ENCODE results near the gene MPV17L. TPM values are rescaled to one million over a fixed set of nuclear protein-coding genes. Genes with fewer than 3 reads are reported as not detected.
"Not testable (repeated sequence)": the region's sequence is repeated elsewhere in the genome, so short reads cannot be mapped to it uniquely, and the experiment has no call there.

The MPV17L gene
- total RNA-seq, 4 donors from 2014 or later: 7.9 to 13.7 (median 11.3) TPM

DNA sequence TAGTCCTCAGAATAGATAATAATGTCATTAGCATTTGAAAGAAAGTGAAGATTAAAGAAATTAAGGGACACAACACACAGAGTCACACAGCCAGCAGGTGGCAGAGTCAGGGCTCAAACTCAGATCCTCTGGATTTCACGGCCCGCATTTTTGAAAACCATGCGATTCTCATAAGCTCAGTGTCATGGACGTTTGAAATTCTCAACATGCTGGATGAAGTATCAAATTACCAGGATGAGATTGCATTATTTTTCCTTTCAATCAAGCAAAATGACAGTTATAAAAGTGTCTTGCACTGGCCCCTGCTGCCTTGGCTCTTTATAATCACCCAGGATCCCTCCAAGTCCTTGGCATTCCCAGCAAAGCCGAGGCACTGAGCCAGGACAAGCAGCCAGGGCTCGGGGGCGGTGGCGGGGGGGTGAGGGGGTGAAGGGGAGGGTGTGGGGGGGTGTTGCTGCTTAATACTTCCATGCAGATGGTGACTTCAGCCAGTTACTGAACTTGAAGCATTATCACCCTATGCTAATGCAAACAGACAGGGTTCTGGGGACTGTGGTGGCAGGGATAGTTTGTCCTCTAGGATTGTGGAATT lies 32.2 kb downstream of the MPV17L start:
- Histone ChIP-seq H3K27ac (peak overlapping the region in 3 of 4 donors; percentile 34 to 66 (median 57)), H3K4me1 (peaks cover 0 to 14% (median 0%) of the 10 kb centered on the region in 3 donors), H3K4me3 (peak overlapping the region; percentile 2 to 16), H3K27me3 (no peaks in the 10 kb centered on the region), H3K36me3 (no peaks in the 10 kb centered on the region), H3K9me3 (no peaks in the 10 kb centered on the region)
- TF ChIP-seq POLR2A (IDR thresholded peaks at IDR 0.05): no peak
- TF ChIP-seq, protein P1, sequence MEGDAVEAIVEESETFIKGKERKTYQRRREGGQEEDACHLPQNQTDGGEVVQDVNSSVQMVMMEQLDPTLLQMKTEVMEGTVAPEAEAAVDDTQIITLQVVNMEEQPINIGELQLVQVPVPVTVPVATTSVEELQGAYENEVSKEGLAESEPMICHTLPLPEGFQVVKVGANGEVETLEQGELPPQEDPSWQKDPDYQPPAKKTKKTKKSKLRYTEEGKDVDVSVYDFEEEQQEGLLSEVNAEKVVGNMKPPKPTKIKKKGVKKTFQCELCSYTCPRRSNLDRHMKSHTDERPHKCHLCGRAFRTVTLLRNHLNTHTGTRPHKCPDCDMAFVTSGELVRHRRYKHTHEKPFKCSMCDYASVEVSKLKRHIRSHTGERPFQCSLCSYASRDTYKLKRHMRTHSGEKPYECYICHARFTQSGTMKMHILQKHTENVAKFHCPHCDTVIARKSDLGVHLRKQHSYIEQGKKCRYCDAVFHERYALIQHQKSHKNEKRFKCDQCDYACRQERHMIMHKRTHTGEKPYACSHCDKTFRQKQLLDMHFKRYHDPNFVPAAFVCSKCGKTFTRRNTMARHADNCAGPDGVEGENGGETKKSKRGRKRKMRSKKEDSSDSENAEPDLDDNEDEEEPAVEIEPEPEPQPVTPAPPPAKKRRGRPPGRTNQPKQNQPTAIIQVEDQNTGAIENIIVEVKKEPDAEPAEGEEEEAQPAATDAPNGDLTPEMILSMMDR (IDR thresholded peaks at IDR 0.05): peak; percentile 57 to 81 (median 75)
- peak; percentile 70 for TF ChIP-seq POLR2AphosphoS5 (IDR thresholded peaks at IDR 0.05)
- TF ChIP-seq EP300 (IDR thresholded peaks at IDR 0.05): no peak
- WGBS, 2 donors (ENCODE audit: low coverage in 1 of 2): 0 to 4% methylated on average over 3 to 8 of the region's 8 CpGs
- peak; percentile 87 for ATAC-seq

DNA sequence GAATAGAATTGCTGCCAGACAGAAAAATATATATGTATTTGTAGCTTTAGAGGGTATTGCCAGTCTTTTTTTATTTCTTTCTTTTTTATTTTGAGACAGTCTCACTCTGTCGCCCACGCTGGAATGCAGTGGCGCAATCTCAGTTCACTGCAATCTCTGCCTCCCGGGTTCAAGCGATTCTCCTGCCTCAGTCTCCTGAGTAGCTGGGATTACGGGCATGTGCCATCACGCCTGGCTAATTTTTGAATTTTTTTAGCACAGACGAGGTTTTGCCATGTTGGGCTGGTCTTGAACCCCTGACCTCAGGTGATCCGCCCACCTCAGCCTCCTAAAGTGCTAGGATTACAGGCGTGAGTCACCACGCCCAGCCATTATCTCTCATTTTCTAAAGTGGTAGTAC lies 35.3 kb downstream of the MPV17L start:
- peaks cover 0 to 33% (median 0%) of the 10 kb centered on the region in 3 donors for H3K4me1 ChIP-seq
- not testable (repeated sequence) for ATAC-seq, H3K4me3 ChIP-seq, H3K27me3 ChIP-seq, H3K36me3 ChIP-seq, H3K9me3 ChIP-seq, H3K27ac ChIP-seq
- 77 to 87% methylated on average over 8 to 11 of the region's 11 CpGs for WGBS, 2 donors (ENCODE audit: low coverage in 1 of 2)

DNA sequence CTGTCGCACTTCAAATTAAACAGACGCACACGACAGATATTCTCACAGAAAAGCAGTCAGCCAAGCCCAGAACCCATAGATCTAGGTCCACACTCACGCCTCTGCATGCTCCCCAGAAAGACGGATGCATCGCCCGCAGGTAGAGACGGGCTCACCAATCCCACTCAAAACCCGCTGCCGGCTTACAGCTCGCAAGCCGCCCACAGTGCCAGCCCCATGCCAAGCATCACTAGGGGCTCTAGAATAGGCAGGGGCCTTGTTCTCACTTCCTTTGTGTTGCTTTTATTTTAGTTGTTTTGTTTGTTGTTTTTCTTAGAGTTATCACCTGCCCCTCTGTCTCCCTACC lies 38.5 kb downstream of the MPV17L start:
- H3K4me1 ChIP-seq: peaks cover 0 to 31% (median 0%) of the 10 kb centered on the region in 3 donors
- no peaks in the 10 kb centered on the region for H3K9me3 ChIP-seq
- ATAC-seq: peak; percentile 44
- TF ChIP-seq POLR2AphosphoS5 (IDR thresholded peaks at IDR 0.05): no peak
- TF ChIP-seq, protein P1 (IDR thresholded peaks at IDR 0.05): no peak
- TF ChIP-seq POLR2A (IDR thresholded peaks at IDR 0.05): no peak
- TF ChIP-seq EP300 (IDR thresholded peaks at IDR 0.05): no peak
- H3K27ac ChIP-seq: peak overlapping the region in 3 of 4 donors; percentile 84 to 92 (median 87)
- H3K36me3 ChIP-seq: no peaks in the 10 kb centered on the region
- peak overlapping the region; percentile 57 to 89 for H3K4me3 ChIP-seq
- H3K27me3 ChIP-seq: no peaks in the 10 kb centered on the region
- 44 to 60% methylated on average over 1 to 6 of the region's 12 CpGs for WGBS, 2 donors (ENCODE audit: low coverage in 1 of 2)

DNA sequence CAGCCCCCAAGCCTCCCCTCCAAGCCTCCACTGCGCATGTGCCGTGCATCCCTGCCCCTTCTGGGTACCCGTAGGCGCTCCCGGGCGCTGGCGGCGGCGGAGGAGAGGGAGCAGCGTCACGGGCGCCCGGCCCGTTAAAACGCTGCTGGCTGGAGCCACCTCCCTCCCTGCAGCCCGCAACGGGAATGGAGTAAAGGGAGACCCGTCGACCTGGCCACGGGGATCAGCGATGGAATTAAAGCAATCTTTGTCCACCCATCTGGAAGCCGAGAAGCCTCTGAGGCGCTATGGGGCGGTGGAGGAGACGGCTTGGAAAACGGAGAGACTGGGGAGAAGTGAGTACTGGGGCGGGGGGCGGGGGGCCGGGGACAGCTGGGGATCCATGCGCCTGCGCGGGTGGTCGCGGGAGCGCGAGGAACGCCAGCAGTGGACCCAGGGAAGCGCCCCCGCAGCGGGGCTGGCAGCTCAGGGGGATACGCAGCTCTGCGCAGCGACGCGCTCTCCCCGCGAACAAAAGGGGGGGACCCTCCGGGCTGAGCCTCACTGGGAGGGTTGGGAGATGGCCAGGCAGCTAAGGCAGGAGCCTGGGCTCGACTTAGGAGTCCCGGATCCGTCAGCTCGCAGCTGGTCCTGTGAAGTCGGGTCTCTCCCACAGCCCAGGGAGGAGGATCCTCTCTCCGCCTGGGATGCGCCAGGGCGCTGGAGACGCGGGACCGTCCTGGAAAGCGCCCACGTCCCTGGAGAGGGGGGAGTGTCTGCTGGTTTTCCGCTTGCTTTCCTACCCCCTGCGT lies 39.1 kb downstream of the MPV17L start, which contains the start of gene BMERB1:
Gene BMERB1, plus strand, starts transcription at position 164 of the 791 bp plus-strand sequence. Its CDS starts 66 bp downstream, at position 230.
- Histone ChIP-seq H3K4me3 (peak within 1 kb of the TSS; percentile 57 to 89), H3K9me3 (no peaks in the 10 kb centered on the region), H3K4me1 (peaks cover 0 to 37% (median 0%) of the 10 kb centered on the region in 3 donors), H3K36me3 (no peaks in the 10 kb centered on the region), H3K27me3 (no peaks in the 10 kb centered on the region), H3K27ac (peak within 1 kb of the TSS; percentile 36 to 92 (median 86))
- WGBS, 2 donors (ENCODE audit: low coverage in 1 of 2): 0% methylated on average over 2 to 4 of the region's 63 CpGs
- peak; percentile 92 for ATAC-seq
- TF ChIP-seq POLR2A (IDR thresholded peaks at IDR 0.05): peak; percentile 54 to 69
- TF ChIP-seq, protein P1 (IDR thresholded peaks at IDR 0.05): no peak
- peak; percentile 95 for TF ChIP-seq POLR2AphosphoS5 (IDR thresholded peaks at IDR 0.05)
- TF ChIP-seq EP300 (IDR thresholded peaks at IDR 0.05): no peak

DNA sequence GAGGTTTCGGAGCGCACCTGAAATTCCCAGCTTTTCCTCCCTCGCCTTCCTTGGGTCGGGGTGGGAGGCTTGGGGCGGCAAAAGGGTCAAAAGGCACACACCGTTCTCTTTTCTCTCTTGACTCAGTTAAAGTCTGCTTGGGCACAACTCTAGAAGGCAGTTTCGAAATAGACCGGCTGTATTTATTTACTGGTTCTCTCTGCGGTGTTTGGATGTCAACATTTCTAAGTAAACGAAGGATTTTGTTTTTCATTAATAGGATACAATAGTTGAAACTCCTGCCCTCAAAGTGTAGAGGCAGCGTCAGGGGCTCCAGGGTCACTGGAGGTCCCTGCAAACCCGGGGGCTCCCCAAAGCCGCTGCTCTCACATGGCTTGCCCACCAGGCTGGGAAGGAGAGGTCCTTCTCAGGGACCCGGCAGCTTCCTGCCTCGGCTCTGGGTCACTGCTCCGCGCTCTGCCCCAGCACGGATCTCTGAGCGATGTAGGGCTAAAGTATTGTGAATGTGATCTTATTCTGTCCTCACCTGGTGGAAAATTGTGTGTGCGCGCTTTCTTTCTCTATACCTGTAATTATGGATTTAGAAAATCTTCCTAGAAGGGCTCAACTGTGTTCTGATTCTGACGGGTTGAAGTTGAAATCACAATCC lies 39.8 kb downstream of the MPV17L start:
- H3K4me1 ChIP-seq: peaks cover 0 to 43% (median 0%) of the 10 kb centered on the region in 3 donors
- H3K4me3 ChIP-seq: peak overlapping the region; percentile 57 to 89
- no peaks in the 10 kb centered on the region for H3K9me3 ChIP-seq
- no peaks in the 10 kb centered on the region for H3K27me3 ChIP-seq
- 11 to 12% methylated on average over 6 to 15 of the region's 22 CpGs for WGBS, 2 donors (ENCODE audit: low coverage in 1 of 2)
- H3K27ac ChIP-seq: peak overlapping the region in 3 of 4 donors; percentile 84 to 92 (median 87)
- TF ChIP-seq EP300 (IDR thresholded peaks at IDR 0.05) (no peak), POLR2AphosphoS5 (IDR thresholded peaks at IDR 0.05) (no peak), POLR2A (IDR thresholded peaks at IDR 0.05) (no peak)
- TF ChIP-seq, protein P1 (IDR thresholded peaks at IDR 0.05): no peak
- no peak for ATAC-seq
- H3K36me3 ChIP-seq: no peaks in the 10 kb centered on the region
